Hematopoietic multipotent progenitor cell treated with erythropoietin and hydrocortisone succinate and interleukin-3 and kit ligand, for 17 days (in vitro differentiated cells): ENCODE data around the gene ADAMTS3.
"Not testable (repeated sequence)": the region's sequence is repeated elsewhere in the genome, so short reads cannot be mapped to it uniquely, and the experiment has no call there.

Source experiments
- DNase-seq: peaks from one replicate; pipeline ENCODE4 v3.0.0-alpha.2; 2015; ENCODE audit warnings: low spot score

The ADAMTS3 gene

GRCh38 chr4:72552447-72552846 is 16.6 kb downstream of the ADAMTS3 start:
- DNase-seq, result no peak

- DNase-seq, result no peak
Measured at GRCh38 chr4:72546456-72546855, 22.6 kb downstream of the ADAMTS3 start.

- not testable (repeated sequence) for DNase-seq
Measured at GRCh38 chr4:72540694-72541093, 28.3 kb downstream of the ADAMTS3 start.

GRCh38 chr4:72538006-72538405 is 31.0 kb downstream of the ADAMTS3 start:
- DNase-seq, result no peak

- DNase-seq, result no peak
Measured at GRCh38 chr4:72536443-72536842, 32.6 kb downstream of the ADAMTS3 start.

- DNase-seq, result no peak
Measured at GRCh38 chr4:72531768-72532290, 37.2 kb downstream of the ADAMTS3 start.

GRCh38 chr4:72531322-72531721 is 37.7 kb downstream of the ADAMTS3 start:
- DNase-seq, result no peak

- DNase-seq, result no peak
Measured at GRCh38 chr4:72529148-72529822, 39.7 kb downstream of the ADAMTS3 start.

- no peak for DNase-seq
Measured at GRCh38 chr4:72527038-72527646, 41.9 kb downstream of the ADAMTS3 start.

- DNase-seq, result no peak
Measured at GRCh38 chr4:72525938-72526337, 43.1 kb downstream of the ADAMTS3 start.

GRCh38 chr4:72522440-72522839 is 46.6 kb downstream of the ADAMTS3 start:
- DNase-seq, result no peak

- no peak for DNase-seq
Measured at GRCh38 chr4:72513227-72513626, 55.8 kb downstream of the ADAMTS3 start.

- no peak for DNase-seq
Measured at GRCh38 chr4:72507860-72508419, 61.1 kb downstream of the ADAMTS3 start.

- DNase-seq, result no peak
Measured at GRCh38 chr4:72507167-72507566, 61.9 kb downstream of the ADAMTS3 start.

- DNase-seq, result peak; percentile 30
Measured at GRCh38 chr4:72505314-72505744, 63.7 kb downstream of the ADAMTS3 start.

GRCh38 chr4:72500214-72500613 is 68.8 kb downstream of the ADAMTS3 start:
- no peak for DNase-seq

GRCh38 chr4:72496119-72496518 is 72.9 kb downstream of the ADAMTS3 start:
- no peak for DNase-seq

GRCh38 chr4:72494156-72494555 is 74.9 kb downstream of the ADAMTS3 start:
- no peak for DNase-seq

- no peak for DNase-seq
Measured at GRCh38 chr4:72489267-72489666, 79.8 kb downstream of the ADAMTS3 start.

GRCh38 chr4:72486991-72487390 is 82.0 kb downstream of the ADAMTS3 start:
- DNase-seq, result no peak

GRCh38 chr4:72484981-72485380 is 84.0 kb downstream of the ADAMTS3 start:
- DNase-seq, result no peak

- no peak for DNase-seq
Measured at GRCh38 chr4:72473434-72473900, 95.6 kb downstream of the ADAMTS3 start.

- DNase-seq, result no peak
Measured at GRCh38 chr4:72471816-72472215, 97.2 kb downstream of the ADAMTS3 start.
